IPS-15b (cell line): ENCODE results near the gene KRT39.
"Not testable (repeated sequence)": the region's sequence is repeated elsewhere in the genome, so short reads cannot be mapped to it uniquely, and the experiment has no call there.

Source experiments
- H3K27me3 ChIP-seq: one replicate; pipeline ENCODE4 v1.6.1; 2013; ENCODE audit warnings: low read length; ENCODE audit not compliant: control insufficient read depth, insufficient read depth
- H3K36me3 ChIP-seq: one replicate; pipeline ENCODE4 v1.6.1; 2013; ENCODE audit warnings: low read length; ENCODE audit not compliant: control insufficient read depth, insufficient read depth
- H3K4me1 ChIP-seq: one replicate; pipeline ENCODE4 v1.6.1; 2013; ENCODE audit warnings: mild to moderate bottlenecking, low read length; ENCODE audit not compliant: control insufficient read depth, insufficient read depth
- H3K4me3 ChIP-seq: one replicate; pipeline ENCODE4 v1.5.1; 2013; ENCODE audit warnings: low read depth, low read length
- H3K9ac ChIP-seq: one replicate; pipeline ENCODE4 v1.6.1; 2013; ENCODE audit warnings: low read depth, mild to moderate bottlenecking, low read length
- H3K9me3 ChIP-seq: one replicate; pipeline ENCODE4 v1.6.1; 2013; ENCODE audit warnings: mild to moderate bottlenecking, low read length; ENCODE audit not compliant: control insufficient read depth, insufficient read depth

KRT39 gene

DNA sequence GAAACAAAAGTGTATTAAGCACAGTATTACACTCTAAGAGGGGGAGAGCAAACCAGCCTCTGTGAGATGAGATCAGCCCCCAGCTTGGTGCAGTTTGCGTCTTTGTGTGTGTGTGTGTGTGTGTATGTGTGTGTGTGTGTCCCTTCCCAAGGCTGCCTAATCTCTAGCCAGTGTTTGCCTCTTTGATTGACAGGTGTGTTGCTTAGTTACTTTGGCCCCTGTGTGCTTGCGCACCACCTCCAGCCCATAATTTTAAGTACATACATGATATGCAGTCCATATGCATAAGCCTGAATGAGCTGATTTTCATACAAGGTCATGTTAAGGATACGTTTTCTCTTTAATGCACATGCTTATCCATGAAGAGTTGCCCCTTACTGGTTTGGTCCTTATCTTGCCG is 35.0 kb upstream of the KRT39 start:
- Histone ChIP-seq H3K36me3 (no peaks in the 10 kb centered on the region), H3K27me3 (no peaks in the 10 kb centered on the region), H3K4me1 (no peaks in the 10 kb centered on the region), H3K4me3 (no peak overlapping the region), H3K9me3 (no peaks in the 10 kb centered on the region), H3K9ac (no peak overlapping the region)

GRCh38 chr17:40999563-40999962 is 32.8 kb upstream of the KRT39 start, which contains the start of gene KRTAP3-2:
Gene KRTAP3-2 (minus strand): TSS chr17:40999906. CDS start chr17:40999853, 53 bp downstream.
- not testable (repeated sequence) for H3K4me1 ChIP-seq, H3K36me3 ChIP-seq, H3K27me3 ChIP-seq, H3K9me3 ChIP-seq, H3K9ac ChIP-seq, H3K4me3 ChIP-seq

GRCh38 chr17:40997361-40997760 is 30.6 kb upstream of the KRT39 start:
- H3K9me3 ChIP-seq, result no peaks in the 10 kb centered on the region
- no peaks in the 10 kb centered on the region for H3K4me1 ChIP-seq
- H3K4me3 ChIP-seq, result no peak overlapping the region
- H3K9ac ChIP-seq, result no peak overlapping the region
- no peaks in the 10 kb centered on the region for H3K27me3 ChIP-seq
- H3K36me3 ChIP-seq, result no peaks in the 10 kb centered on the region

- no peaks in the 10 kb centered on the region for H3K9me3 ChIP-seq
- H3K27me3 ChIP-seq, result no peaks in the 10 kb centered on the region
- H3K36me3 ChIP-seq, result no peaks in the 10 kb centered on the region
- H3K9ac ChIP-seq, result no peak overlapping the region
- H3K4me3 ChIP-seq, result no peak overlapping the region
- no peaks in the 10 kb centered on the region for H3K4me1 ChIP-seq
These were observed 30.1 kb upstream of the KRT39 start for GRCh38 chr17:40996829-40997228.

- Histone ChIP-seq H3K27me3 (no peaks in the 10 kb centered on the region), H3K4me1 (no peaks in the 10 kb centered on the region), H3K9ac (no peak overlapping the region), H3K9me3 (no peaks in the 10 kb centered on the region), H3K4me3 (no peak overlapping the region), H3K36me3 (no peaks in the 10 kb centered on the region)
These were observed 28.4 kb upstream of the KRT39 start for GRCh38 chr17:40995116-40995515.

GRCh38 chr17:40993839-40994238 is 27.1 kb upstream of the KRT39 start, which contains the start of gene KRTAP3-3:
Gene KRTAP3-3 (minus strand): TSS chr17:40994164. CDS start chr17:40994097, 67 bp downstream.
- no peaks in the 10 kb centered on the region for H3K9me3 ChIP-seq
- H3K4me3 ChIP-seq, result no peak within 1 kb of the TSS
- no peaks in the 10 kb centered on the region for H3K4me1 ChIP-seq
- no peaks in the 10 kb centered on the region for H3K27me3 ChIP-seq
- no peaks in the 10 kb centered on the region for H3K36me3 ChIP-seq
- H3K9ac ChIP-seq, result no peak within 1 kb of the TSS

GRCh38 chr17:40993084-40993483 is 26.3 kb upstream of the KRT39 start:
- no peaks in the 10 kb centered on the region for H3K9me3 ChIP-seq
- no peaks in the 10 kb centered on the region for H3K4me1 ChIP-seq
- no peak overlapping the region for H3K4me3 ChIP-seq
- no peak overlapping the region for H3K9ac ChIP-seq
- H3K27me3 ChIP-seq, result no peaks in the 10 kb centered on the region
- no peaks in the 10 kb centered on the region for H3K36me3 ChIP-seq

DNA sequence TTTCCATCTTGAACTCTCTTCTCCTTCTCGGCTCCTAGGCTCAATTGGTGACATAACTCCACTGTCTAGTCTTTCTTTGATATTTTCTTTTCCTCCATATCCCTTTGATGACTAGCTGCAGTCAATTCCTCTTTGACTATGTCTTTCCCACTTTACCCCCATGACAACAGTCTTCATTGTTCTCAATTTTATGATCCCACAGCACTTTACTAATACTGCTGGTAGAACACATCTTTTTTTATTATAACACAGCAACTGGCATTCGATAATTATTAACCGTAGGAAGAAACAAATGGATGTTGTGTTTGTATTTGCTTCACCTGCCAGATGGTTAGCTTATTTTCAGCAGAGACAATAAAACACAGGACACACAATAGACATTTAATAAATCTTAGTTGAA is 25.9 kb upstream of the KRT39 start:
- H3K4me3 ChIP-seq, result no peak overlapping the region
- no peak overlapping the region for H3K9ac ChIP-seq
- no peaks in the 10 kb centered on the region for H3K4me1 ChIP-seq
- H3K9me3 ChIP-seq, result no peaks in the 10 kb centered on the region
- H3K36me3 ChIP-seq, result no peaks in the 10 kb centered on the region
- no peaks in the 10 kb centered on the region for H3K27me3 ChIP-seq

DNA sequence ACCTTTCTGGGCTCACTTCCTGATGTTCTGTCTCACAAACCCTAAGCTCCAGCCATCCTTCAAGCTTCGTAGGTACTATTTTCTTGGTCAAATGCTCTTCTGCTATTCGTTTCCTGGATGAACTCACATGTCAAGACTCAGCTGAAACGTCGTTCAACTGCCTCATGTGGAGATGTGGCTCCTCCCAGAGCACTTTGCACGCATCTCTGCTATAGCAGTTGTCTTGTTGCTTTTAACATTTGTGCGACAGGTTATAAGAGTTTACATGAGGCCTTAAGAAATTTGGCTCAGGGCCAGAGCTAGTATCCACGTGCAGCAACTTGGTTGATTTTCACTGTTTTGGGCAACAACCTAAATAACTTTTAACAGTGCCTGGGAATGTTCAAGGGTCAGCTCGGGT is 20.2 kb upstream of the KRT39 start:
- Histone ChIP-seq H3K9ac (no peak overlapping the region), H3K4me3 (no peak overlapping the region), H3K36me3 (no peaks in the 10 kb centered on the region), H3K4me1 (no peaks in the 10 kb centered on the region), H3K9me3 (no peaks in the 10 kb centered on the region), H3K27me3 (no peaks in the 10 kb centered on the region)

GRCh38 chr17:40984226-40984625 is 17.5 kb upstream of the KRT39 start, which contains the start of gene KRT40:
Gene KRT40 (minus strand): TSS chr17:40984326. CDS start chr17:40984273, 53 bp downstream.
- Histone ChIP-seq H3K9me3 (no peaks in the 10 kb centered on the region), H3K27me3 (no peaks in the 10 kb centered on the region), H3K36me3 (no peaks in the 10 kb centered on the region), H3K9ac (no peak within 1 kb of the TSS), H3K4me3 (no peak within 1 kb of the TSS), H3K4me1 (no peaks in the 10 kb centered on the region)

DNA sequence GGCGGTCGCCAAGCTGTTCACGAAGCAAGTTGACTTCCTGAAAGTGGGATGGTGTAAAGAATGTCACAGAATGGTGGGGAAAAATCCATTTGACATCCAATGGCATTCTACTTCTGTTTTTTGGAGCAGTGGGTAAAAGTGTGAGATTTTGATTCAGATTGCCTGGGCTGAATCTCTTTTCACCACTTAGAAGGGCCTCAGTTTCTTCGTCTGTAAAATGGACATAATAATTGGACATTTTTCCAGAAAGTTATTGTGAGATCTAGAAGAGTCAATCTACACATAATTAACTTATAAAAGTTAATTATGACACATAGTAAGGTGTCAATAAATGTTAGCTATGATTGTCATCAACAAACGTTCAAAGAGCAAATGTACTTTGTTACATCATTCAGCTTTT is 14.4 kb upstream of the KRT39 start:
- no peaks in the 10 kb centered on the region for H3K4me1 ChIP-seq
- no peaks in the 10 kb centered on the region for H3K9me3 ChIP-seq
- no peak overlapping the region for H3K4me3 ChIP-seq

DNA sequence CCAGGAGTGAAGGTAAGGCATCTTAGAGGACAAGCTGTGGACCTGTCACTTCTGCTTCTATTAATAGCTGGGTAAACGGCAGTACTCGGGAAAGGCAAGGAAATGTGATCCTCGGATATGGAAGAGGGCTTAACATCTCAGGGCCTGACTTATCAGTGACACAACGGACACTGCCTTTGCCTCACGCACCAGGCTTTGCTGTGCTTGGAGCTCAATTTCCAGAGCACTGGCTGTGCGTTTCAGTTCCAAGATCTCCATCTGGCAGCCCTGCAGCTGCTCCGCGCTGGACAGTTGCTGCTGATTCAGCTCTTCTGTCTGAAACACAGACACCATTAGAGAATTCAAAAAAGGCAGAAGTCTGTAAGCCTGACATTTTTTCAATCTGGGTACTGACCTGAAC is 13.8 kb upstream of the KRT39 start:
- Histone ChIP-seq H3K36me3 (no peaks in the 10 kb centered on the region), H3K4me1 (no peaks in the 10 kb centered on the region), H3K9ac (no peak overlapping the region), H3K27me3 (no peaks in the 10 kb centered on the region), H3K4me3 (no peak overlapping the region), H3K9me3 (no peaks in the 10 kb centered on the region)

More for the DNA sequence above, 14.4 kb upstream of the KRT39 start:
- Histone ChIP-seq H3K27me3 (no peaks in the 10 kb centered on the region), H3K9ac (no peak overlapping the region), H3K36me3 (no peaks in the 10 kb centered on the region)
